Stimulated activated CD4-positive, alpha-beta T cell treated with anti-CD3 and anti-CD28 coated beads, TNF-alpha, amount 100 ng/mL, for 1 hour (primary cell): ENCODE measurements around the gene GJA1.

Experiments used
- DNase-seq, 3 donors: peaks; one replicate each; pipeline ENCODE4 v3.0.0-alpha.2; 2020; ENCODE audit warnings: low read depth in 3 of 3, low spot score in 1 of 3

Gene GJA1

DNA sequence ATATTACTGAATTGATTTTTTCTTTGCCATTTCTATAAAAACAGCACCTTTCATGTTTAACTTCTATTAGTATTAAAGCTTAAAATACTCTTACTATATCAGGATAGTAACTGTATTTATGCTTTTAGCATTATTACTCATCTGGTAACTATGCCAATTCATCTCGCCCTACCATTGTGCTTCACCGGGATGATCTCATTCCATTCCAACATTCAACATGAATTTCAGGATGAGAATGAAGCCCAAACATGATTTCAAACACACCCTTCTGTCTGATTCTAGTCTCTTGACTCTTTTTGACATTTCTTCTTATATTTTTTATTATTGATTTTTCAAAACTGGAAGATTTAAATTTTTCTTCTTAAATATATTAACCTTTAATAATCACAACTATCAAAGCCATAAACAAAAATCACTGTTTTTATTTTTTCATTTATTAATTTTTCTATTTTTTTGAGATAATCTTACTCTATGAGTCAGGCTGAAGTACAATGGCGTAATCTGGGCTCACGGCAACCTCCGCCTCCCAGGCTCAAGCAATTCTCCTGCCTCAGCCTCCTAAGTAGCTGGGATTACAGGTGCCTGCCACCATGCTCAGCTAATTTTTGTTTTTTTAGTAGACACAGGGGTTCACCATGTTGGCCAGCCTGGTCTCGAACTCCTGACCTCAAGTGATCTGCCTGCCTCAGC, 46.7 kb downstream of the GJA1 start:
- no peak for DNase-seq

DNA sequence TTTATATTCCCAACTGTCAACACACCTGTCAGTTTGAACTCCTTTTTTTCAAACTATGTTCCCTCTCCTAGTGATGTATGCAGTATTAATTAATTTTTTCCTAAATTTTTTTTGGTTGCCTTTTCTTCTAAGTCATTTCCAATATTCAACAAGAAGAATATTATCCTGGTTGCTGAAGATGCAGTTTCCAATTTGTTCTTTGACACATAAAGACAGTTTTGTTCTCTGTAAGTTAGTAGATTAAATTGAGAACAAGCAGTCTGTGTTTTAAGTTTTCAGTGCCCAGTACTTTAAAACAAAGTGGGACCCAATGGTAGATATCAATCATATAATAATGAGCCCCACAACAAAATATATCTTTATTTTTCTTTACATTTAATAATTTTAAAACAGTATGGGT, 47.3 kb downstream of the GJA1 start:
- no peak for DNase-seq

DNA sequence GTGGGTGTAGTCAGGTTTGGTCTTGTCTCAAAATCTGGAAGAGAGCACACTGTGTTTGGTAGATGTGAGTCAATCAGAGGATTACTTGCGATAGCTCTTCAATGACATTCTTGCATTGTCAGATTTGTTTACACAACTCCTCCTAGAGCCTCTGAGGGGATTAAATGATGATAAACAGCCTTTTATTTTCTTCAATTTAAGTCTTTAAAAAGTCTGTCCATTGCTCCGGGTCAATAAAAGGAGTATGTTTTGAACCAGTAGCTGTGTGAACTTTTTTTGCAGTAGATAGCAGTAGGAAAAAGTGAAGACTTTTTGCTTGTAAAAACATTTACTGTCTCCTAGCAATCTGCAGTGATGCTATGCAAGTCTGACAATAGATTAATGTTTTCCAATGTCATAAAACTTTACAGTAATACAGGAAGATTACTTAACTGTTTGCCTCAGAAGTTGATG, 49.9 kb downstream of the GJA1 start:
- DNase-seq = no peak

DNA sequence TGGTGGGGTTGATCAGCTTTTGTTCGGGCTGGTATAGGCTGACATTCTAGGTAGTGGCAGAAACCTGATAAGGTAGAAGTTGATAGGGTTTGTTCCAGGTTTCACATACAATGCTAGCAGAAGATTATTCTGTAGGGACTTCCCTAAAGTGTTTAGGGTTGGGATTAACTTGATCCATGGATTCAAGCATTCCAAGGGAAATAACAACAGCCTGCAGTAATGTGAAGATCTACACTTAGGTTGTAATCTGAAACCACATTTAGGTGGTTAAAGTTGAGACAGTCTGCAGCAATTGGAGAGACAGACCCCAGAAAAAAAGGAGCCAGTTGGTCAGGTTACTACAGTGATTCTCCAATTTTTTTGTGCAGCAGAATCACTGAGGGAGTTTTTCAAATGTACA, 56.1 kb downstream of the GJA1 start:
- no peak for DNase-seq

DNA sequence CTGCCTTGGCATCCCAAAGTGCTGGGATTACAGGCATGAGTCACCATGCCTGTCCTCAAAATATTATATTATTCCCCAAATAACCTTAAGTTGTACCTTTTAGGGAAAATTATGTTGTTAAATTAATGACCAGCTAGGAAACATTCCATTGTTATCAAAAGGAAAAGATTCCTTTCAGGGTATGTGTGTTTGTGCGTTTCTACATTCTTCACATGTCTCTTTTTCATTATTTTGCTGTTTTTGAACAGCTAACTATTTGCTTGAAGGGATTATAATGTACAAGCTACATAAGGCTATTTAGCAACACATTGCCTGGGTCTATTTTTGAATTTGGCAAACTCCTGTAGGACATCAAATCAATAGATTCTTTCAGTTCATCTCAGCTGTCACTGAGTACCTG, 57.1 kb downstream of the GJA1 start:
- DNase-seq = no peak

DNA sequence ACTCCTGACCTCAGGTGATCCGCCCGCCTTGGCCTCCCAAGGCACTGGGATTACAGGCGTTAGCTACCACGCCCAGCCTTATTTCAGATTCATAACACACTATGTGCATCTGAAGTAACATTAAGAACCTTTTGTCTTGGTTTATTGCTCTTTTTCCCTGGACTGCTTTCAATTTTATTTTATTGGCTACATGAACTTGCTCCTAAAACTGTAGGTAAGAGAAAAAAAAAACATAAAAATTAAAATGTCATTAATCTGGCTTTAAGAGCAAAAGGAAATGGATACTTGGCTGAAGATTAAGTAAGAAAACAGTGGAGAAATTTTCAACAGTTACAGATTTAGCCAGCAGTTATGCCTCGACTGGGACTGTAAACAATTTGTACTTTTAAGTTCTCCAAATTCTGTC, 62.5 kb downstream of the GJA1 start:
- DNase-seq = no peak

DNA sequence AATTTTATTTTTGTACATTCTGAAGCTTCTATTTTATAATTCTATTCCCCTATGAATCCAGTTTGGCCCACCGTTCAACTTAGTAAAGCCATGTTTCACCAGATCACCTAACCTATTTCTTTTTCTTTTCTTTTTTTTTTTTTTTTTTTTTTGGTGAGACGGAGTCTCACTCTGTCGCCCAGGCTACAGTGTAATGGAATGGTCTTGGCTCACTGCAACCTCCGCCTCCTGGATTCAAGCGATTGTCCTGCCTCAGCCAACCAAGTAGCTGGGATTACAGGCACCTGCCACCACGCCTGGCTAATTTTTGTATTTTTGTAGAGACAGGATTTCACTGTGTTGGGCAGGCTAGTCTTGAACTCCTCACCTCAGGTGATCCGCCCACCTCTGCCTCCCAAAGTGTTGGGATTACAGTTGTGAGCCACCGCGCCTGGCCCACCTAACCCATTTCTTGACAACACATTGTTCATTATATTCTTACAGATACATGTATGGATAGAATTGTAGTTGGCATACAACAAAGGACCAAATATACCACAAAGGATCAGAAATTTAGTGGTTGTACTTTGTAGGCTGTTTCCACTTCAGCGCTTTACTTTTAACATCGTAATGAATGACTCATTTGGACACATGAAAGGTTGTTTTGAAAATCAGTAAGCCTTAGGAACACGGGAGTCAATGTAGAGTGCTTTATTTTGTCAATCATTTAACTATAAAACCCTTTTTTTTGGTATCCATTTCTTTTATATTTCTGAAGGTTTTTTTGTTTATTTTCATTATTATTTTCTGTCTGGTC, 63.2 kb downstream of the GJA1 start:
- DNase-seq = no peak
